ENCODE data around the gene PFKFB4.

The PFKFB4 gene

DNA sequence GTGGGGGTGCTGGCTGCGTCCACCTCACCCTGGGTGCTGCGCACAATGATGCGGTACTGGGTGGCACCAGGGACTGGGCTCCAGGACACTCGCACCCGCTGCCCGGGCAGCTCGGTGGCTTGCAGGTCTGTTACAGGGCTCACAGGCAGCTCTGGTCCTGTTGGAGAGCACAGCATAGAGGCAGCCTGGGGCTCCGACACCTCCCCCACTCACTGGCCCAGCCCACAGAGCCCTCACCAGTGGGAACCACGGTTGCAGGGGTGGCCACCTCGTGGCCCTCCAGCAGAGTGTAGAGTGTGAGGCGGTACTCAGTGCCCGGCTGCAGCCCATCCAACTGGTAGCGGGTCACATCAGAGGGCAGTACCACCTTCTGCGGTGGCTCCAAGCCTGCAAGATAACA, 34.8 kb upstream of the PFKFB4 start:
- Histone ChIP-seq H3F3A (ENCODE audit: control insufficient read depth, insufficient read depth) (no peaks in the 10 kb centered on the region), H3K27ac (ENCODE audit: low read depth, low read length) (no peak overlapping the region), H3K79me2 (ENCODE audit: control insufficient read depth, low read length) (no peaks in the 10 kb centered on the region), H3K27me3 (ENCODE audit: control insufficient read depth, low read length) (peaks cover 2% of the 10 kb centered on the region; the same call in 1 of the 2 replicates), H3K4me2 (ENCODE audit: low read length) (no peak overlapping the region), H3K9me2 (replicated peaks; ENCODE audit: control insufficient read depth, low read length) (no peaks in the 10 kb centered on the region), H3K4me3 (ENCODE audit: low read length) (no peak overlapping the region), H4K20me1 (ENCODE audit: control insufficient read depth, insufficient read depth, low read depth, low read length) (no peaks in the 10 kb centered on the region), H3K36me3 (ENCODE audit: control insufficient read depth, low read length) (no peaks in the 10 kb centered on the region), H3K9me3 (ENCODE audit: control insufficient read depth, insufficient read depth, low read length) (no peaks in the 10 kb centered on the region), H3K4me1 (ENCODE audit: control insufficient read depth, low read length) (no peaks in the 10 kb centered on the region)
- TF ChIP-seq EZH2phosphoT487 (IDR thresholded peaks at IDR 0.05; ENCODE audit: borderline replicate concordance, low read length) (no peak), CTCF (IDR thresholded peaks at IDR 0.05; ENCODE audit: low read depth, low read length, poor library complexity, severe bottlenecking) (no peak)

GRCh38 chr3:48588230-48588629, 31.6 kb upstream of the PFKFB4 start:
- Histone ChIP-seq H3K79me2 (ENCODE audit: control insufficient read depth, low read length) (no peaks in the 10 kb centered on the region), H3K4me2 (ENCODE audit: low read length) (no peak overlapping the region), H3K9me3 (ENCODE audit: control insufficient read depth, insufficient read depth, low read length) (no peaks in the 10 kb centered on the region), H4K20me1 (ENCODE audit: control insufficient read depth, insufficient read depth, low read depth, low read length) (no peaks in the 10 kb centered on the region), H3K9me2 (replicated peaks; ENCODE audit: control insufficient read depth, low read length) (no peaks in the 10 kb centered on the region), H3K27ac (ENCODE audit: low read depth, low read length) (no peak overlapping the region), H3K4me1 (ENCODE audit: control insufficient read depth, low read length) (no peaks in the 10 kb centered on the region), H3F3A (ENCODE audit: control insufficient read depth, insufficient read depth) (no peaks in the 10 kb centered on the region), H3K4me3 (ENCODE audit: low read length) (no peak overlapping the region), H3K36me3 (ENCODE audit: control insufficient read depth, low read length) (no peaks in the 10 kb centered on the region), H3K27me3 (ENCODE audit: control insufficient read depth, low read length) (peaks cover 2% of the 10 kb centered on the region; the same call in 1 of the 2 replicates)
- no peak for TF ChIP-seq CTCF (IDR thresholded peaks at IDR 0.05; ENCODE audit: low read depth, low read length, poor library complexity, severe bottlenecking)
- no peak for TF ChIP-seq EZH2phosphoT487 (IDR thresholded peaks at IDR 0.05; ENCODE audit: borderline replicate concordance, low read length)

- Histone ChIP-seq H3K79me2 (ENCODE audit: control insufficient read depth, low read length) (no peaks in the 10 kb centered on the region), H3K9me2 (replicated peaks; ENCODE audit: control insufficient read depth, low read length) (no peaks in the 10 kb centered on the region), H3K9me3 (ENCODE audit: control insufficient read depth, insufficient read depth, low read length) (no peaks in the 10 kb centered on the region), H3K27ac (ENCODE audit: low read depth, low read length) (no peak overlapping the region), H3K4me2 (ENCODE audit: low read length) (no peak overlapping the region), H3K4me3 (ENCODE audit: low read length) (no peak overlapping the region), H3K27me3 (ENCODE audit: control insufficient read depth, low read length) (peaks cover 2% of the 10 kb centered on the region; the same call in 1 of the 2 replicates), H3K4me1 (ENCODE audit: control insufficient read depth, low read length) (no peaks in the 10 kb centered on the region), H3K36me3 (ENCODE audit: control insufficient read depth, low read length) (no peaks in the 10 kb centered on the region), H3F3A (ENCODE audit: control insufficient read depth, insufficient read depth) (no peaks in the 10 kb centered on the region), H4K20me1 (ENCODE audit: control insufficient read depth, insufficient read depth, low read depth, low read length) (no peaks in the 10 kb centered on the region)
- no peak for TF ChIP-seq CTCF (IDR thresholded peaks at IDR 0.05; ENCODE audit: low read depth, low read length, poor library complexity, severe bottlenecking)
- no peak for TF ChIP-seq EZH2phosphoT487 (IDR thresholded peaks at IDR 0.05; ENCODE audit: borderline replicate concordance, low read length)
These were observed 31.1 kb upstream of the PFKFB4 start for GRCh38 chr3:48587686-48588085.
